Chondrocyte (in vitro differentiated cells): ENCODE results near the gene FAM111B. TPM values are rescaled to one million over a fixed set of nuclear protein-coding genes. Genes with fewer than 3 reads are reported as not detected.

ENCODE experiments used
- DNase-seq: peaks from one replicate; pipeline ENCODE4 v3.0.0; 2021; ENCODE audit warnings: mixed read lengths, low spot score
- H3K27ac Mint-ChIP-seq: one replicate; pipeline ENCODE4 v1.8.0; 2021; ENCODE audit warnings: mild to moderate bottlenecking, moderate library complexity, mixed read lengths; ENCODE audit not compliant: unreplicated experiment
- H3K27me3 Mint-ChIP-seq: 2 replicates; pipeline ENCODE4 v1.8.0; 2021; ENCODE audit warnings: low read depth, mixed read lengths
- H3K36me3 Mint-ChIP-seq: 2 replicates; pipeline ENCODE4 v1.8.0; 2021; ENCODE audit warnings: low read depth, mixed read lengths
- H3K4me1 Mint-ChIP-seq: 2 replicates; pipeline ENCODE4 v1.8.0; 2021; ENCODE audit warnings: low read depth, mild to moderate bottlenecking, mixed read lengths
- H3K4me3 Mint-ChIP-seq: one replicate; pipeline ENCODE4 v1.8.0; 2021; ENCODE audit warnings: mild to moderate bottlenecking, moderate library complexity, mixed read lengths; ENCODE audit not compliant: unreplicated experiment
- H3K9me3 Mint-ChIP-seq: 2 replicates; pipeline ENCODE4 v1.8.0; 2021; ENCODE audit warnings: low read depth, mixed read lengths
- total RNA-seq: library from RNA; stranded (reverse); gene quantifications from 3 replicates; pipeline ENCODE4 v1.2.1, GENCODE V29; 2021
- TF ChIP-seq, protein P1 (sequence below): fragments of 200-600 bp; sonication (generic); IDR thresholded peaks from 2 replicates; pipeline ENCODE4 v1.5.0; 2021; ENCODE audit warnings: antibody characterized with exemption, mild to moderate bottlenecking, moderate library complexity

FAM111B gene
- total RNA-seq, 1 donor from 2014 or later = 1.6 TPM

DNA sequence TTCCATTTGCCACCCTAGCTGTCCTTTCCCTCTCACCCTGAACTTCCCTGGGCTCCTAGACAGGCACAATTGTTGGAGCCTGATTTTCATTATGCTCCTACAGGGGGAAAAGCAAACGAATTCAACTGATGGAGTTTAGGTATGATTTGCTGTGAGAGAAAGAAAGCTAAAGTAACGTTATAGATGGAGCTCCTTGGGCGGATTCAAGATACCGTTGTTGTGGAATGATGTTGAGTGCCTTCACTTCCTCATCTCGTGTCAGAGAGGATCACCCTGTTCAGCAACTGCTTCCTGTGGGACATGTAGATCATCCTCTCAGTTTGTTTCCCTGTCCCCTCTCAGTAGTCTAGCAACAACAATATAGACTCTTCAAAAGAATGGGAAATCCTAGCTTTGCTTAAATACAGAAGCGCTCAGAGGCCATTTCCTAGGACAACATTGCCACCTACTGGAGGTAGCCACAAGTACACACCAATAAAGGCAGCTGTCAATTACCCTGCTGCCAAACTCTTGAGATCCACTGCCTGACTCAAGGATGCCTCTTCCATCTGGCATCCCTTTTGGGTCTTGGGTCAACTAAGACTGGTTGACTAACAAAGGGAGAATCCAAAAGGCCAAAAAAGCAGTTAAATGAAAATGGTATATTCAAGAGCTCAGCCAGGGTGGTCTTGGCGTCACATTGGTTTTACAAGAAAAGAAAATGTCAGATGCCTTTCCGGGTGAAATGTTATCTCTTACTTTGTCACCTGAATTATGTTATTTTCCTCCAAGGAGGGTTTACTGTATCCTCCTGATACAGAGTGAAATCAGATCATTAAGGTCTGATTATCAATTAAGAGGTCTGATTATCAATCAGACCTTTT, 51.4 kb downstream of the FAM111B start:
- TF ChIP-seq, protein P1, sequence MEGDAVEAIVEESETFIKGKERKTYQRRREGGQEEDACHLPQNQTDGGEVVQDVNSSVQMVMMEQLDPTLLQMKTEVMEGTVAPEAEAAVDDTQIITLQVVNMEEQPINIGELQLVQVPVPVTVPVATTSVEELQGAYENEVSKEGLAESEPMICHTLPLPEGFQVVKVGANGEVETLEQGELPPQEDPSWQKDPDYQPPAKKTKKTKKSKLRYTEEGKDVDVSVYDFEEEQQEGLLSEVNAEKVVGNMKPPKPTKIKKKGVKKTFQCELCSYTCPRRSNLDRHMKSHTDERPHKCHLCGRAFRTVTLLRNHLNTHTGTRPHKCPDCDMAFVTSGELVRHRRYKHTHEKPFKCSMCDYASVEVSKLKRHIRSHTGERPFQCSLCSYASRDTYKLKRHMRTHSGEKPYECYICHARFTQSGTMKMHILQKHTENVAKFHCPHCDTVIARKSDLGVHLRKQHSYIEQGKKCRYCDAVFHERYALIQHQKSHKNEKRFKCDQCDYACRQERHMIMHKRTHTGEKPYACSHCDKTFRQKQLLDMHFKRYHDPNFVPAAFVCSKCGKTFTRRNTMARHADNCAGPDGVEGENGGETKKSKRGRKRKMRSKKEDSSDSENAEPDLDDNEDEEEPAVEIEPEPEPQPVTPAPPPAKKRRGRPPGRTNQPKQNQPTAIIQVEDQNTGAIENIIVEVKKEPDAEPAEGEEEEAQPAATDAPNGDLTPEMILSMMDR = peak; percentile 94
- Mint-ChIP-seq H3K27me3 (peaks cover 29% of the 10 kb centered on the region), H3K9me3 (no peaks in the 10 kb centered on the region), H3K4me3 (no peak overlapping the region), H3K36me3 (peaks cover 1% of the 10 kb centered on the region), H3K27ac (no peak overlapping the region), H3K4me1 (no peaks in the 10 kb centered on the region)
- no peak for DNase-seq

DNA sequence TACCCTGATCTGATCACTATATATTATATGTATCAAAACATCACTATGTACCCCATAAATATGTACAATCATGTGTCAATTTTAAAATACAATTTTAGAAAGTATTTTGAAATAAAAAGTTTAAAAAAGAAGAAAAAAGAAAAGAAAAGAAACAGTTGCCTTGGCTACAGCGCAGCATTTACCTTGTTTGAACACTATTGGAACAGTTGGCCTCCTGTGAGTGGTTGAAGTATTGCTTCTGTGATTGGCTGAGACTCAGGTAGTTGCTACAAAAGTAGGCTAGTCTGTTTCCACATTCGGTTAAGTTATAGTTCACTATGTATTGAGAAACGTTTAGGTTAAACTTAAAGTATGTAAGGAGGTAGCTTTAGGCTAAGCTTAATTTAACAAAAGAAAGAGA, 57.0 kb downstream of the FAM111B start:
- peaks cover 61% of the 10 kb centered on the region for H3K27me3 Mint-ChIP-seq

DNA sequence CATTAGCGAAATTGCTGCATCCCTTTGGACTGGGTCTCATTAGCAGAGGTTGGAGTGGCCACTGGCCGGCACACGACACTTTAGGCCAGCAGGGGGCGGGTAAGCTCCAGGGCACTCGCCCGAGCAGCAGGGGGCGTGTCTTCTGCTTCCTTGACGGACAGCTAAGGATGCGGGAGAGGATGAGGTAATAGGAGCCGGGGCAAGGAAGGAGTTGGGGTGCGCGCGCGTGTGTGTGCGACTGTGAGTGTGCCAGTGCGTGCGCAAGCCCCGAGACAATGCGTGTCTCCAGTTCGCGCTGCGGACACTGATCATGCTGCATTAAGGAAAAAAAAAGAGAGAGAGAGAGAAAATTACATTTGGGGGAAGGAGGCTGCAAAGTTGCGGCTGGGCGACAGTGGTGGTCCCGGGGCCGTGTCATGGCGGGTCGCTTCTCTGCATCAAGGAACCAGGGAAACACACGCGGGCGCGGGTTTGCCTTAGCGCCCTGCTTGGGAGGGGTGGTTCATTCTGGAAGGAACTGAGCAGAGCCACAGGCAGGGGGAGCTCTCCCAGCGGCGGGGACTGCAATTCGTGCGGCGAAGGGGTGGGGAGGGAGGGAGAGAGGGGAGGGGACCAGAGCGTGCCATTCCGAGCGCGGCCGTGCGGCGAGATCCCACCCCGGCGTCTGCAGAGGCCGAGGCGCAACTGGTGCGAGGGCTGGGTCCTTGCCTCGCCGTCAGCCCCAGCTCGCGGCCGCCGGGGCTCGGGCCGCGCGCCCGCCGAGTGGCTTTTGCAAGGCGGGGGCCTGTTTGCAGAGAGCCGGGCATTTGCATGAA, 64.7 kb downstream of the FAM111B start, which contains the start of gene DTX4:
DTX4 (plus strand) TSS at position 625 of the 815 bp plus-strand sequence. CDS start 464 bp downstream, outside the sequence.
- Mint-ChIP-seq H3K27me3 (peaks cover 22% of the 10 kb centered on the region), H3K4me1 (peaks cover 23% of the 10 kb centered on the region), H3K27ac (no peak within 1 kb of the TSS), H3K4me3 (peak within 1 kb of the TSS; percentile 78), H3K36me3 (no peaks in the 10 kb centered on the region), H3K9me3 (no peaks in the 10 kb centered on the region)
- TF ChIP-seq, protein P1 = peak; percentile 83
- peak; percentile 95 for DNase-seq

More for the DNA sequence above, 57.0 kb downstream of the FAM111B start:
- TF ChIP-seq, protein P1 = no peak
- DNase-seq = no peak
- Mint-ChIP-seq H3K9me3 (no peaks in the 10 kb centered on the region), H3K27ac (no peak overlapping the region), H3K4me1 (no peaks in the 10 kb centered on the region), H3K4me3 (no peak overlapping the region), H3K36me3 (peaks cover 1% of the 10 kb centered on the region)

DNA sequence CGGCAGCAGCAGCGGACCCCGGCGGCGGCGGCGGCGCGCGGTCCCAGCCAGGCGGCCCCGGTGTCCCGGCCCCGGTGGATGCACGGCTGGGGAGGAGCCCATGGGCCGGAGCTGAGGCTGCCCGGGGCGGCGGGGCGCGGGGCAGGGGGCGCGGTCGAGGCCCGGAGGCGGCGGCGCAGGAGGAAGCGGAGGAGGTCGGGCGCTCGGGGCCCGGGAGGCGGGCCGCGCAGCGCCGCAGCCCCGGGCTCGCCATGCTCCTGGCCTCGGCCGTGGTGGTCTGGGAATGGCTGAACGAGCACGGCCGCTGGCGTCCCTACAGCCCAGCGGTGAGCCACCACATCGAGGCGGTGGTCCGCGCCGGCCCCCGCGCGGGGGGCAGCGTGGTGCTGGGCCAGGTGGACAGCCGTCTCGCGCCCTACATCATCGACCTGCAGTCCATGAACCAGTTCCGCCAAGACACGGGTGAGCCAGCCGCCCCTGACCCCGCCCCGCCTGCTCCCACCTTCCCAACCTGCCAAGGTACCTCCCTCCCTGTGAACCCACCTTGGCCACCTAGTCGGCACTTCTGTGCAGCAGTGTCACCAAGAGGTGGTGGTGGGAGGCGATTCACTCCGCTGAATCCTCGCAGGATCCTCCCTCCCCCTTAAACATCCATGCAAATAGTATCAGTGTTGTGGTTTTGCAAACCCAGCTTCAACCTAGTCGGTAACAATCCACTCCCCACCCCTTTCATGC, 65.5 kb downstream of the FAM111B start:
- TF ChIP-seq, protein P1 = no peak
- Mint-ChIP-seq H3K27me3 (peaks cover 20% of the 10 kb centered on the region), H3K4me1 (peaks cover 23% of the 10 kb centered on the region), H3K4me3 (peak overlapping the region; percentile 78), H3K27ac (no peak overlapping the region), H3K36me3 (no peaks in the 10 kb centered on the region), H3K9me3 (no peaks in the 10 kb centered on the region)
- no peak for DNase-seq
